ENCODE measurements around the gene ARRDC4.

The ARRDC4 gene

GRCh38 chr15:97995192-97995591, 34.7 kb downstream of the ARRDC4 start:
- TF ChIP-seq ZBTB7A (IDR thresholded peaks at IDR 0.05; ENCODE audit: low read depth) (no peak), RAD21 (IDR thresholded peaks at IDR 0.05; ENCODE audit: low read depth) (no peak), TAF1 (IDR thresholded peaks at IDR 0.05; ENCODE audit: low read depth) (no peak), FOXM1 (IDR thresholded peaks at IDR 0.05; ENCODE audit: borderline replicate concordance, low read depth) (no peak), TCF12 (IDR thresholded peaks at IDR 0.05; ENCODE audit: low read depth) (no peak), EGR1 (IDR thresholded peaks at IDR 0.05) (no peak), YY1 (IDR thresholded peaks at IDR 0.05; ENCODE audit: low read depth) (no peak), CREB1 (IDR thresholded peaks at IDR 0.05; ENCODE audit: low read depth) (no peak), CEBPB (IDR thresholded peaks at IDR 0.05) (no peak), REST (IDR thresholded peaks at IDR 0.05; ENCODE audit: low read depth) (no peak), NFIC (IDR thresholded peaks at IDR 0.05) (no peak), TEAD4 (IDR thresholded peaks at IDR 0.05) (no peak), EP300 (IDR thresholded peaks at IDR 0.05; ENCODE audit: borderline replicate concordance) (no peak)
- TF ChIP-seq, protein P1, sequence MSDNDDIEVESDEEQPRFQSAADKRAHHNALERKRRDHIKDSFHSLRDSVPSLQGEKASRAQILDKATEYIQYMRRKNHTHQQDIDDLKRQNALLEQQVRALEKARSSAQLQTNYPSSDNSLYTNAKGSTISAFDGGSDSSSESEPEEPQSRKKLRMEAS (IDR thresholded peaks at IDR 0.05): no peak
- TF ChIP-seq, protein P2, sequence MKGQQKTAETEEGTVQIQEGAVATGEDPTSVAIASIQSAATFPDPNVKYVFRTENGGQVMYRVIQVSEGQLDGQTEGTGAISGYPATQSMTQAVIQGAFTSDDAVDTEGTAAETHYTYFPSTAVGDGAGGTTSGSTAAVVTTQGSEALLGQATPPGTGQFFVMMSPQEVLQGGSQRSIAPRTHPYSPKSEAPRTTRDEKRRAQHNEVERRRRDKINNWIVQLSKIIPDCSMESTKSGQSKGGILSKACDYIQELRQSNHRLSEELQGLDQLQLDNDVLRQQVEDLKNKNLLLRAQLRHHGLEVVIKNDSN (IDR thresholded peaks at IDR 0.05): no peak

GRCh38 chr15:97995881-97996603, 35.5 kb downstream of the ARRDC4 start:
- TF ChIP-seq CREB1 (IDR thresholded peaks at IDR 0.05; ENCODE audit: low read depth) (no peak), EGR1 (IDR thresholded peaks at IDR 0.05) (no peak), YY1 (IDR thresholded peaks at IDR 0.05; ENCODE audit: low read depth) (no peak), EP300 (IDR thresholded peaks at IDR 0.05; ENCODE audit: borderline replicate concordance) (no peak), FOXM1 (IDR thresholded peaks at IDR 0.05; ENCODE audit: borderline replicate concordance, low read depth) (no peak), TCF12 (IDR thresholded peaks at IDR 0.05; ENCODE audit: low read depth) (no peak), CEBPB (IDR thresholded peaks at IDR 0.05) (no peak), TEAD4 (IDR thresholded peaks at IDR 0.05) (no peak)
- TF ChIP-seq, protein P1 (IDR thresholded peaks at IDR 0.05): no peak

GRCh38 chr15:97998307-97999071, 38.0 kb downstream of the ARRDC4 start:
- no peak for TF ChIP-seq CREB1 (IDR thresholded peaks at IDR 0.05; ENCODE audit: low read depth)
- TF ChIP-seq ZBTB7A (IDR thresholded peaks at IDR 0.05; ENCODE audit: low read depth): no peak
- TF ChIP-seq REST (IDR thresholded peaks at IDR 0.05; ENCODE audit: low read depth): no peak
- no peak for TF ChIP-seq CEBPB (IDR thresholded peaks at IDR 0.05)
- no peak for TF ChIP-seq TAF1 (IDR thresholded peaks at IDR 0.05; ENCODE audit: low read depth)
- TF ChIP-seq TCF12 (IDR thresholded peaks at IDR 0.05; ENCODE audit: low read depth): no peak
- no peak for TF ChIP-seq YY1 (IDR thresholded peaks at IDR 0.05; ENCODE audit: low read depth)
- TF ChIP-seq EP300 (IDR thresholded peaks at IDR 0.05; ENCODE audit: borderline replicate concordance): no peak
- TF ChIP-seq, protein P1 (IDR thresholded peaks at IDR 0.05): no peak
- no peak for TF ChIP-seq EGR1 (IDR thresholded peaks at IDR 0.05)
- TF ChIP-seq TEAD4 (IDR thresholded peaks at IDR 0.05): no peak
- no peak for TF ChIP-seq FOXM1 (IDR thresholded peaks at IDR 0.05; ENCODE audit: borderline replicate concordance, low read depth)
- TF ChIP-seq, protein P2 (IDR thresholded peaks at IDR 0.05): no peak
- TF ChIP-seq NFIC (IDR thresholded peaks at IDR 0.05): no peak
- no peak for TF ChIP-seq RAD21 (IDR thresholded peaks at IDR 0.05; ENCODE audit: low read depth)

- TF ChIP-seq TAF1 (IDR thresholded peaks at IDR 0.05; ENCODE audit: low read depth): no peak
- TF ChIP-seq EGR1 (IDR thresholded peaks at IDR 0.05): no peak
- TF ChIP-seq NFIC (IDR thresholded peaks at IDR 0.05): no peak
- TF ChIP-seq FOXM1 (IDR thresholded peaks at IDR 0.05; ENCODE audit: borderline replicate concordance, low read depth): no peak
- no peak for TF ChIP-seq CEBPB (IDR thresholded peaks at IDR 0.05)
- TF ChIP-seq, protein P2 (IDR thresholded peaks at IDR 0.05): no peak
- TF ChIP-seq EP300 (IDR thresholded peaks at IDR 0.05; ENCODE audit: borderline replicate concordance): no peak
- no peak for TF ChIP-seq CREB1 (IDR thresholded peaks at IDR 0.05; ENCODE audit: low read depth)
- TF ChIP-seq TCF12 (IDR thresholded peaks at IDR 0.05; ENCODE audit: low read depth): no peak
- no peak for TF ChIP-seq RAD21 (IDR thresholded peaks at IDR 0.05; ENCODE audit: low read depth)
- no peak for TF ChIP-seq ZBTB7A (IDR thresholded peaks at IDR 0.05; ENCODE audit: low read depth)
- TF ChIP-seq, protein P1 (IDR thresholded peaks at IDR 0.05): no peak
- TF ChIP-seq REST (IDR thresholded peaks at IDR 0.05; ENCODE audit: low read depth): no peak
Measured at GRCh38 chr15:98000249-98001203, 40.0 kb downstream of the ARRDC4 start.
